ENCODE measurements around the gene RNF217.
A peak's percentile ranks its signal among the peaks of the same experiment; 100 is the strongest.

The RNF217 gene

DNA sequence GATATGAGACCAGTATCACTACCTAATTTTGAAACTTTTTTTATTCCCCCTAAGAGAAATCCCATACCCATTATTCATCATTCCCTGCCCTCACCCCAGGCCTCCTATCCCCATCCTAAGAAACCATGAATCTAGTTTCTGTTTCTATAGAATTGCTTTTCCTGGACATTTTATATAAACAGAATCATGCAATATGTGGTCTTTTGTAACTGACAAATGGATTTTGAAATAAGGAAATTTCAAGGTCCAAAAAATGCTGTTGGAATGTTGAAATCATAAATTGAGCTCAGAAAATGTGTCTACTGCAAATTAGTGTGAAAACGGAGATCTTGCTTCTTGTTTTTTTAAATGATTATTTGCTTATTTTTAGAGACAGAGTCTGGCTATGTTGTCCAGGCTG, 25.1 kb downstream of the RNF217 start:
- no peak overlapping the region for H3K4me2 ChIP-seq (ENCODE audit: low read length)
- peaks cover 50% of the 10 kb centered on the region for H3K79me2 ChIP-seq
- H3K9me3 ChIP-seq (ENCODE audit: control insufficient read depth, low read length) = no peaks in the 10 kb centered on the region
- H3K4me3 ChIP-seq (ENCODE audit: low read depth, low read length) = peak overlapping the region; percentile 1
- H3K36me3 ChIP-seq (ENCODE audit: control insufficient read depth, insufficient read depth, low read length) = peaks cover 3% of the 10 kb centered on the region
- H2AFZ ChIP-seq = no peak overlapping the region
- no peaks in the 10 kb centered on the region for H3K27me3 ChIP-seq (ENCODE audit: control insufficient read depth, insufficient read depth, low read length)
- H3K4me1 ChIP-seq = peaks cover 47% of the 10 kb centered on the region
- TF ChIP-seq, protein P1, sequence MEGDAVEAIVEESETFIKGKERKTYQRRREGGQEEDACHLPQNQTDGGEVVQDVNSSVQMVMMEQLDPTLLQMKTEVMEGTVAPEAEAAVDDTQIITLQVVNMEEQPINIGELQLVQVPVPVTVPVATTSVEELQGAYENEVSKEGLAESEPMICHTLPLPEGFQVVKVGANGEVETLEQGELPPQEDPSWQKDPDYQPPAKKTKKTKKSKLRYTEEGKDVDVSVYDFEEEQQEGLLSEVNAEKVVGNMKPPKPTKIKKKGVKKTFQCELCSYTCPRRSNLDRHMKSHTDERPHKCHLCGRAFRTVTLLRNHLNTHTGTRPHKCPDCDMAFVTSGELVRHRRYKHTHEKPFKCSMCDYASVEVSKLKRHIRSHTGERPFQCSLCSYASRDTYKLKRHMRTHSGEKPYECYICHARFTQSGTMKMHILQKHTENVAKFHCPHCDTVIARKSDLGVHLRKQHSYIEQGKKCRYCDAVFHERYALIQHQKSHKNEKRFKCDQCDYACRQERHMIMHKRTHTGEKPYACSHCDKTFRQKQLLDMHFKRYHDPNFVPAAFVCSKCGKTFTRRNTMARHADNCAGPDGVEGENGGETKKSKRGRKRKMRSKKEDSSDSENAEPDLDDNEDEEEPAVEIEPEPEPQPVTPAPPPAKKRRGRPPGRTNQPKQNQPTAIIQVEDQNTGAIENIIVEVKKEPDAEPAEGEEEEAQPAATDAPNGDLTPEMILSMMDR (IDR thresholded peaks at IDR 0.05) = no peak
- no peak overlapping the region for H3K9ac ChIP-seq
- H3K27ac ChIP-seq = peak overlapping the region; percentile 42

- Histone ChIP-seq H3K9ac (no peak overlapping the region), H3K36me3 (ENCODE audit: control insufficient read depth, insufficient read depth, low read length) (peaks cover 3% of the 10 kb centered on the region), H3K4me1 (peaks cover 43% of the 10 kb centered on the region), H3K9me3 (ENCODE audit: control insufficient read depth, low read length) (no peaks in the 10 kb centered on the region), H3K4me3 (ENCODE audit: low read depth, low read length) (peak overlapping the region; percentile 1), H3K4me2 (ENCODE audit: low read length) (peak overlapping the region; percentile 53), H3K27ac (peak overlapping the region; percentile 42), H3K27me3 (ENCODE audit: control insufficient read depth, insufficient read depth, low read length) (no peaks in the 10 kb centered on the region), H2AFZ (no peak overlapping the region), H3K79me2 (peaks cover 46% of the 10 kb centered on the region)
- TF ChIP-seq, protein P1 (IDR thresholded peaks at IDR 0.05) = no peak
Measured at GRCh38 chr6:124987999-124988591, 25.9 kb downstream of the RNF217 start.

DNA sequence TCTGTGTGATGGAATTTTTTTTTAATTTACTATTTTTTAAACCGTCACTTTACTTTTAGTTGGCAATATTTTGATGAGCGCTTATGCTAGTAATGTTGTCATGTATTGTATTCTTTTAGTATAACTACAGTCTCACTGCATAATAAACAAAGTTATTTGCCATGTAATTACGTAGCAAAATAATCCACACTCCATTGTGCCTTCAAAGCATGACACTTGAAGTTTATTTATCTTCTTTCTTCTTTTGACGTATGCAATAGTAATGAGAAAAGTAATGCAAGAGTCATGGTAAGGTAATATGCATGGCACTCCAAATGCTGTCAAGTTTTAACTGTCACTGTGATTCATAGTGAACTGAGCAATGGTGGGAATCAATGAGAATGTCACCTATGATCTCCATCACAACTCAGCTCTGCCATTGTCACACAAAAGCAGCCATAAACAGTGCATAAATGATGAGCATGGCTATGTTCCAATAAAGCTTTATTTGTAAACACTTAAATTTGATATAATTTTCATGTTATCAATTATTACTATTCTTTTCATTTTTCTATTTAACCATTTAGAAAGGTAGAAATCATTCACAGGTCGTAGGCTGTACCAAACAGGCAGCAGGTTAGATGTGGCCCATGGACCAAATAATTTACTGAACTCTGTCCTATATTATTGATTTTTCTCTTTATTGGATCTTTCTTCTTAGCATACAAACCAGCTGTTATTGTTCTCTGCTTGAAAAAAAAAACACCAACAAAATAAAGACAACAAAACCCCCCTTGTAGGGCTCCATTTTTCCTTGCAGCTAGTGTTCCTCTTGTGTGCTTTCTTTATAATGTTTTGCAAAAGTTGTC, 27.1 kb downstream of the RNF217 start:
- Histone ChIP-seq H3K27me3 (ENCODE audit: control insufficient read depth, insufficient read depth, low read length) (no peaks in the 10 kb centered on the region), H3K9me3 (ENCODE audit: control insufficient read depth, low read length) (no peaks in the 10 kb centered on the region), H2AFZ (no peak overlapping the region), H3K4me3 (ENCODE audit: low read depth, low read length) (peak overlapping the region; percentile 13), H3K4me2 (ENCODE audit: low read length) (peak overlapping the region; percentile 53), H3K27ac (peak overlapping the region; percentile 22), H3K36me3 (ENCODE audit: control insufficient read depth, insufficient read depth, low read length) (peaks cover 3% of the 10 kb centered on the region), H3K4me1 (peaks cover 40% of the 10 kb centered on the region), H3K9ac (no peak overlapping the region), H3K79me2 (peaks cover 39% of the 10 kb centered on the region)
- TF ChIP-seq, protein P1 (IDR thresholded peaks at IDR 0.05) = no peak

GRCh38 chr6:124990988-124991387, 28.8 kb downstream of the RNF217 start:
- Histone ChIP-seq H3K4me2 (ENCODE audit: low read length) (no peak overlapping the region), H3K36me3 (ENCODE audit: control insufficient read depth, insufficient read depth, low read length) (peaks cover 3% of the 10 kb centered on the region), H3K79me2 (peaks cover 40% of the 10 kb centered on the region), H3K27ac (peak overlapping the region; percentile 62), H3K4me3 (ENCODE audit: low read depth, low read length) (no peak overlapping the region), H3K9ac (no peak overlapping the region), H3K4me1 (peaks cover 31% of the 10 kb centered on the region), H3K9me3 (ENCODE audit: control insufficient read depth, low read length) (no peaks in the 10 kb centered on the region), H2AFZ (no peak overlapping the region), H3K27me3 (ENCODE audit: control insufficient read depth, insufficient read depth, low read length) (no peaks in the 10 kb centered on the region)
- TF ChIP-seq, protein P1 (IDR thresholded peaks at IDR 0.05) = no peak
